PFSK-1 (cell line): ENCODE results near the gene GALNT9.

Experiments
- FOXP2 ChIP-seq: optimal IDR thresholded peaks from 2 replicates; pipeline ENCODE3; 2011; ENCODE audit warnings: borderline replicate concordance, control low read depth, inconsistent platforms; ENCODE audit not compliant: insufficient read depth; ENCODE audit errors: extremely low read length, extremely low read depth
- POLR2AphosphoS5 ChIP-seq: IDR thresholded peaks from 2 replicates; pipeline ENCODE4 v1.6.1; 2012; ENCODE audit warnings: low read depth, mild to moderate bottlenecking, control low read depth, low read length, moderate library complexity
- SIN3A ChIP-seq: IDR thresholded peaks from 2 replicates; pipeline ENCODE4 v1.6.1; 2012; ENCODE audit warnings: mild to moderate bottlenecking, low read length, moderate library complexity, borderline replicate concordance; ENCODE audit not compliant: insufficient read depth
- TAF1 ChIP-seq: IDR thresholded peaks from 2 replicates; pipeline ENCODE4 v1.6.1; 2012; ENCODE audit warnings: low read length, control low read depth, borderline replicate concordance; ENCODE audit not compliant: insufficient read depth
- TF ChIP-seq, protein P1 (sequence below), 2 experiments: IDR thresholded peaks; 2 replicates each; pipeline versions ENCODE4 v1.6.1 to v1.8.0; 2011 to 2012; ENCODE audit warnings: low read depth in 2 of 2, low read length in 2 of 2, control low read depth in 1 of 2, inconsistent platforms in 1 of 2, mild to moderate bottlenecking in 1 of 2, moderate library complexity in 1 of 2; ENCODE audit not compliant: insufficient read depth in 1 of 2

- no peak for TF ChIP-seq TAF1
- TF ChIP-seq, protein P1, sequence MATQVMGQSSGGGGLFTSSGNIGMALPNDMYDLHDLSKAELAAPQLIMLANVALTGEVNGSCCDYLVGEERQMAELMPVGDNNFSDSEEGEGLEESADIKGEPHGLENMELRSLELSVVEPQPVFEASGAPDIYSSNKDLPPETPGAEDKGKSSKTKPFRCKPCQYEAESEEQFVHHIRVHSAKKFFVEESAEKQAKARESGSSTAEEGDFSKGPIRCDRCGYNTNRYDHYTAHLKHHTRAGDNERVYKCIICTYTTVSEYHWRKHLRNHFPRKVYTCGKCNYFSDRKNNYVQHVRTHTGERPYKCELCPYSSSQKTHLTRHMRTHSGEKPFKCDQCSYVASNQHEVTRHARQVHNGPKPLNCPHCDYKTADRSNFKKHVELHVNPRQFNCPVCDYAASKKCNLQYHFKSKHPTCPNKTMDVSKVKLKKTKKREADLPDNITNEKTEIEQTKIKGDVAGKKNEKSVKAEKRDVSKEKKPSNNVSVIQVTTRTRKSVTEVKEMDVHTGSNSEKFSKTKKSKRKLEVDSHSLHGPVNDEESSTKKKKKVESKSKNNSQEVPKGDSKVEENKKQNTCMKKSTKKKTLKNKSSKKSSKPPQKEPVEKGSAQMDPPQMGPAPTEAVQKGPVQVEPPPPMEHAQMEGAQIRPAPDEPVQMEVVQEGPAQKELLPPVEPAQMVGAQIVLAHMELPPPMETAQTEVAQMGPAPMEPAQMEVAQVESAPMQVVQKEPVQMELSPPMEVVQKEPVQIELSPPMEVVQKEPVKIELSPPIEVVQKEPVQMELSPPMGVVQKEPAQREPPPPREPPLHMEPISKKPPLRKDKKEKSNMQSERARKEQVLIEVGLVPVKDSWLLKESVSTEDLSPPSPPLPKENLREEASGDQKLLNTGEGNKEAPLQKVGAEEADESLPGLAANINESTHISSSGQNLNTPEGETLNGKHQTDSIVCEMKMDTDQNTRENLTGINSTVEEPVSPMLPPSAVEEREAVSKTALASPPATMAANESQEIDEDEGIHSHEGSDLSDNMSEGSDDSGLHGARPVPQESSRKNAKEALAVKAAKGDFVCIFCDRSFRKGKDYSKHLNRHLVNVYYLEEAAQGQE (IDR thresholded peaks at IDR 0.05; ENCODE audit: insufficient read depth in 1 of 2, low read depth in 2 of 2, low read length in 2 of 2) = no peak
- TF ChIP-seq POLR2AphosphoS5 = no peak
- no peak for TF ChIP-seq SIN3A
- TF ChIP-seq FOXP2 = no peak
Observed at GRCh38 chr12:132227782-132228475, 101.5 kb downstream of the GALNT9 start.
